GM18508 (cell line): ENCODE results near the gene UQCRC1.

Experiments used
- ATAC-seq: cut with Tn5 transposase; IDR thresholded peaks from one replicate; pipeline ENCODE4 v1.9.1; 2021; ENCODE audit warnings: moderate number of reproducible peaks; ENCODE audit not compliant: insufficient read depth, unreplicated experiment

Gene UQCRC1

GRCh38 chr3:48600711-48601621 lies 8.5 kb downstream of the UQCRC1 start:
- ATAC-seq, result no peak

DNA sequence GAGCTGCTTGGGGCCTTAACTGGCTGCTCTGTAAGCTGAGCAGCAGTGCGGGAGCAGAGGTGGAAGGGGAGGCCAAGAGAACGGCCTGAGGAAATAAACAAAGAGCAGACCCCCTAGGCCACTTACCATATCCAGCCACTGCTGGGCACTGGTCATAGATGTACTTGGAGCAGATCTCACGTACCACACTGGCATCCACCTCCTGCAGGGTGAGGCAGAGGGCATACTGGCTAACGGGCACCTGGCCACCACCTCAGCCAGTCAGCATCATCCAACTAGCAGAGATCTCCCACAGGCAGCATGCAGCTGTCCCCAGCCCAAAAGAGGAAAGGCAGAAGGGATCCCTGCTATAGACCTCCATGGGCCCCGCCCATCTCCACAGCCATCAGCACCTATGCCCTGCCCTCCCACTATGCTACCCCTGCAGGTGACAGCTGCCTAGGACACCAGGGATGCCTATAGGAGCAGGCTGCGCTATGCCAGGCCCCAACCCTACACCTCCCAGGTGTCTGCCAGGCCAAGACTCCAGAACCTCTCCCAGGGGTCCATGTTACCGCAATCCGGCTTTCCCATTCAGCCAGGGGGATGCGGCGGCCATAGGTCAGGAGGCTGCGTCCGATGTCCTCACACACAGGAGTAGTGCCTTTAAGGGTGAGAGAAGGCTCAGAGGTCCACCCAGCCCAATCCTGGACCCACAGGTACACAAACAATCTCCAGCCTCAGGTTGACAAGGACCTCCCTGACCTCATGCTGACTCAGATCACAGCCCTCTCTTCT lies 9.7 kb downstream of the UQCRC1 start:
- ATAC-seq, result no peak

DNA sequence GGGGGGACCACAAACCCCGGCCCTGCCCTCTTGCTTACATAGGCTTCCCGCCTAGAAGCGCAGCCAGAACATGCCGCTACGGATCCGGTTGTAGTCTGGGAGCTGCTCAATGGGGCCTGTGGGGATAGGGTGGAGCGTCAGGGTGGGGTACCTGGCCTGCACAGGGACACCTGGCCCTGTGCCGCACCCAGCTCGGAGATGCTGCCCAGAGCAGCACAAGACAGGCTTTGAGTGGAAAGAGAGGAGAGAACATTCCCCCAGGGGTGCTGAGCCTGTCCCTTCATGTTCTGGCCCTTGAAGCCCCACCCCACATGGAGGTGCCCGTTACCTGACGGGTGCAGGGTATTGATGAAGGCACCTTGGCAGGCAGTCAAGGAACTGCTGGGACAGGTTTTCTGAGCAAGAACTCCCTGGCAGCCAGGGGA lies 10.4 kb downstream of the UQCRC1 start:
- no peak for ATAC-seq

DNA sequence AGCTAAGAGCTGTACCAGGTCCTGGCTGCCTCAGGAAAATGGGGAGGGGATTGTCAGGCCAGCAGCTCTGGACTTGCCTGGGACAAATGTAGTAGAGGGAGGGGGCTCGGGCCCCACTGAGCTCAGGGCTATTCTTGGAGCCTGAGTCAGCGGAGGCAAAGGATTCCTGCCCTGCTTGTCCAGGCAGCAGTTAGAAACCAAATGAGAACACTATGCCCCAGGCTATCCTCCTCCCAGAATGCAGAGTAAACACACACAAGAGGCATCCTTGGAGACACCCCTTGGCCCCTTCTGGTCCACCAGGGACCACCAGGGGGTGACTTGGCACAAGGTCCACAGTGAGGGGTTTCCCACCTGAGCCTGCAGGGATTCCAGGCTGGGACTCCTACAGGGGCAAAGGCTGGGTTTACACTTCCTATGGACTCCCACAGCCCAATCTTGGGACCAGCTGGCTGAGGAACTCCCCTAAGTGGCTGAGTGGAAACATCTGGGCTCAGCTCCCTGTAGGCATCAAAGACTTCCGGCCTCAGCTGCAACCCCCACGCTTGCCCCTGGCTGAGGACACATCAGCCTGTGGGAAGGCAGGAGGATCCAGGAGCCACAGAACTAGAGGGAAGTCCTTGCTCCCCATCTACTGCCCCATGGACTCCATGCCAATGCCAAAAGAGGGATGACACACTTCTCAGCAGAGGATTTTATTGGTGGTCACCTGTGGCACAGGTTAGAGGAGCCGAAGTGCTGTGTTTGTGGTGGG lies 10.9 kb downstream of the UQCRC1 start:
- no peak for ATAC-seq

DNA sequence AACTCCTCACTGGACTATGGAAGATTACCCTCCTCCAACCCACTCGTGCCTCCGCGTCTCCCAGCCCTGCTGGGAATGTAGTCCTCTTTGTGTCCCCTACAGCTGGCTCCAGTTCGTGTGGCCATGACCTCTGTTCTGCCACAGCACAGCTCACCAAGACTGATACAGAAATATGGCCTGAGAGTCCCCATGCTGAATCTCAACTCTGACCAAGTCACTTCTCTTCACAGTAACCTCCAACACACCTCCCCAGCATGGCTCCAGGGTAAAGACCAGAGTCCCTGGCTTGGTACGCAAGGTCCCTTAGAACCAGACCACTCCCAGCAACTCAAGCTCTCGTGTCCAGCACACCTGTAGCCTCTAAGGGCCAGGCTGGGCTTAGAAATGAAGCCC lies 12.0 kb downstream of the UQCRC1 start:
- no peak for ATAC-seq

DNA sequence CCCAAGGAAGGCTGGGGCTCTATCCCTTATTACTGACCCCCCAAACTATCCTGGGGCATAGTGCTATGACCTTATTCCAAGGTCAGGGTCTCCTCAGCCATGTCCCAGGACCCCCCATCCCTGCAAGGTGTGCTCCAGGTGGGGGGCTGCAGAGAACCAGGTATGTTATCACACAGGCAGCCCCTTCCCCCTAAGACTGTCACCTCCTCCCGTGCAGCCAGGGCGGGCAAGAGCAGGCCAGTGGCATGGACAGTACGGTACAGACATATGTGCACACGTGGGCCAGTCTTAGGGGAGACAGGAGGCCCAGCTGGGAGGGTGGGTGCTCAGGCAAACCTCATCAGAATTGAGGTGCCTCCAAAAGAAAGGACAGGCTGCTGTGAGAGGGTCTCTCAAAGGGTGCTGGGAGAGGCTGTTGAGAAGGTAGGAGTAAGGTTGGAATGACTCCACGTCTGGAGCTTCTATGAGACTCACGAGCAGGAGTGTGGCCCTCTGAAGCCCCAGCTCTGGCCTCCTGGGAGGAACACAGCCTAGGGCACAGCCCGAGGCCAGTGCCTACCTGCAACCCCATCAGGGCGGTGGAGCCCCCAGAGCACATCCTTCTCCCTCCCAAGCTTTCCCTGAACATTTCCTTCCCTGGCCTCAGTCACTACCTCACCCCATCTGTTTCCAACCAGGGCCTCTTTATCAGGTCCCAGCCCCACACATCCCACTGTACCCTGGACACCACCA lies 12.6 kb downstream of the UQCRC1 start:
- ATAC-seq, result no peak

DNA sequence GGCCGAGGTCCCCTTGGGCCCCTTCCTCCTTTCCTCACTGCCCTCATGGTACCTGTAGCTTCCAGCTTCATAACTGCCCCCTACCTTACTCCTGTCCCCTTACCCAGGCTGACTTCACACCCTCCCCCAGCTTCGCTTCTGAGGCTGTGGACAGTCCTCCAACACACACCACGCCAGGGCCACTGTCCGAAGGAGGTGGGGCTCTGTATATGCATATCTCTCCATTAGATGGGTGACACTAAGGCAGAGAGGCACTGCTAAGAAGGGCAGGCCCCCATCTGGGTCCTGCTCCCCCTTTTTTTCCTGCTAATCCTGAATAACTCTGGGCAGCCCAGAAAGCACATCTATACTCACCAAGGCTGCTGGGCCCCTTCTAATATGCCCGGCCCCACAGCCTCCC lies 13.3 kb downstream of the UQCRC1 start:
- no peak for ATAC-seq

GRCh38 chr3:48595526-48596121 lies 13.8 kb downstream of the UQCRC1 start:
- ATAC-seq, result no peak

DNA sequence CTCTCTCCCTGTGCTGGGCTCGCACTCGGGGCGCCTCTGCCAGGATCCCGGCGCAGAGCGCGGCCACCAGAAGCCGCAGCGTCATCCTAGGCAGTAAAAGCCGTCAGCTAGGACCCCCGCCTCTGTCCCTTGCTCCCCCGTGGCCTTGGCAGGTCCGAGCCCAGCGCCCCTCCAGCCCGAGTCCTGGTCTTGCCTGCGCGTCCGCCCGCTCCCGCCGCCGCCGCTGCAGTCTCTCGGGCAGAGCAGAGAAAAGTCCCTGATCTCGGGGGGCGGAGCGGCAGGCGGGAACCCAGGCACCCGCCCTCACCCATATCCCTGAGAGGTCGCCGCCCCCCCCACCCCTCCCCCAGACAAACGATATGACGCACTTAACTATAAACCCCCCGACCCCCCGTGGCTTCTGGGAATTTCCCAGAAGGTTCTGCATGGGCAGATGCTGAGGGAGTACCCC lies 14.3 kb downstream of the UQCRC1 start, which contains the start of gene COL7A1:
Gene COL7A1, minus strand, starts transcription at position 255 of the 451 bp plus-strand sequence. Its CDS starts 170 bp downstream, at position 85.
- ATAC-seq, result no peak

- no peak for ATAC-seq
Observed at GRCh38 chr3:48594417-48595049, 14.9 kb downstream of the UQCRC1 start.

DNA sequence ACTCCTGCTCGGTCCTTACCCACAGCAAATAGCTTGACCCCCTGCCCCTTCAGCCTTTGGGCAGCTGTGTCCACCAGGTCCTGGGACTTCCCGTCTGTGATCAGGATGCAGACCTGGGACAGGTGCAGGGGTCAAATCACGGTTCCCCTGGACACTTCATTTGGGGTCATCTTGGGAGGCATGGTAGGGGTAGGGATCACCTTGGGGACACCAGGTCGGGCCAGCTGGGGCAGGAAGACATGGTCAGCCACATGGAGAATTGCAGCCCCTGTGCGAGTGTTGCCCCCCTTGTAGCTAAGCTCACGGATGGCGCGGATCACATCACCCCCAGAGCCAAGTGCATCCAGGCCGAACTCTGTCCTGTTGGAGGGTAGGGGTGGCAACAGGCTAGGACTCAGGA lies 16.1 kb downstream of the UQCRC1 start:
- no peak for ATAC-seq

DNA sequence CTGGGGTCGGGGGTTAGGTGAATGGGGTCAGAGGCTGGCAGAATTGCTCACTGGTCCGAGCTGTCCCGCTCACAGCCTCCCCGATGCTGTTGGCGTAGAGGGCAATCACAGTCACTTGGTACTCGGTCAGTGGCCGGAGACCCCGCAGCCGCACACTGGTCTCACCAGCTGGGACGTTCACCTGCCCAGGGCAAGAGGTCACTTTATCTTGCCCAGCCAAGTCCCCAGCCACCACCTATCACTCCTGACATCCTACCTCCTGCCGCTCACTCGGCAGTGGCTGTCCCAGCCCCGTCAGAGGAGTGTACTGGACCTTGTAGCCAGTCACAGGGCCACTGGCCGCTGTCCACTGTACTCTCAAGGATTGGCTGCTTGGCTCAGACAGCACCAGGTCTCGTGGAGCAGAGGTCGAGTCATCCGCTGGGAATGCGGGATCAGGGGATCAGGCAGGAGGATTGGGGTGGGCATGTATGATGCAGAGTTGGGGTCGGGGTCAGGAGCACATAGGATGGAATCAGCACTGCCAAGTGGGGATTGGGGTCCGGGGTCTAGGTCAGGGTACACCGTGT lies 16.8 kb downstream of the UQCRC1 start:
- ATAC-seq, result no peak

- ATAC-seq, result no peak
Observed at GRCh38 chr3:48591886-48592518, 17.4 kb downstream of the UQCRC1 start.

DNA sequence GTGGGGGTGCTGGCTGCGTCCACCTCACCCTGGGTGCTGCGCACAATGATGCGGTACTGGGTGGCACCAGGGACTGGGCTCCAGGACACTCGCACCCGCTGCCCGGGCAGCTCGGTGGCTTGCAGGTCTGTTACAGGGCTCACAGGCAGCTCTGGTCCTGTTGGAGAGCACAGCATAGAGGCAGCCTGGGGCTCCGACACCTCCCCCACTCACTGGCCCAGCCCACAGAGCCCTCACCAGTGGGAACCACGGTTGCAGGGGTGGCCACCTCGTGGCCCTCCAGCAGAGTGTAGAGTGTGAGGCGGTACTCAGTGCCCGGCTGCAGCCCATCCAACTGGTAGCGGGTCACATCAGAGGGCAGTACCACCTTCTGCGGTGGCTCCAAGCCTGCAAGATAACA lies 18.0 kb downstream of the UQCRC1 start:
- no peak for ATAC-seq

DNA sequence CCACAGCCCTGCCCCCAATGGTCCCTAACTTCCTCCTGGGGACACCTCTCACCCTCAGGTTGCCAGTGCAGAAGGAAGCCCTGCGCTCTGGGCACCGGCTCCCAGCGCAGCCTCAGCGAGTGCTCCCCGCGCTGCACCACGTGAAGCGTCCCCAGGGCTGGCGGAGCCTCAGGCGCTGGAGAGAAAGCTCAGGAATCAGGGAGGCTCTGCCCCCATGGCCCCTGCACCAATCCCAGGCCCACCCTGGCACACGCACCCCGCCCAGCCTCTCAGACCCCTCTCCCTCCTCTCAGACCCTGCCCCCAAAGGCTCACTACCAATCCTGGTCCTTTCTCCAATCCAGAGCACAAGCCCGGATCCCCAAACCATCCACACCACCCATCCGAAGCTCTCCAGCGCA lies 21.2 kb downstream of the UQCRC1 start:
- ATAC-seq, result no peak

DNA sequence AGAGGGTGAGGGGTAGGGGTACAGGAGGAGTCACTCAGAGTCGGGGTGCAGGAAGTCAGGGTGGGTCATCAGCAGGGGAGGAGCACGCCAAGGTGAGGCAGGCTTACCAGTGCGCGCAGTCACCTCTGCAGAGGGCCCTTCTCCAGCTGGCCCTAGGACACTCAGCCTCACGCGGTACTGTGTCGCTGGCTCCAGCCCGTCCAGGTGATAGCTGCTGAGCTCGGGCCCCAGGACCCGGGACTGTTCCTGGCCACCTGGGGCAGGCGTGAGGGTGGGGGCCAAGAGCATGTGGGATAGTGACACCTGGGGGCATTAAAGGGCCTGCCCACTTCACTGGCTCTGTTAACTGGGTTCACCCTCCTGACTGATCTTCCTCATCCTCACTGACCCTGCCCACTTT lies 21.8 kb downstream of the UQCRC1 start:
- no peak for ATAC-seq

DNA sequence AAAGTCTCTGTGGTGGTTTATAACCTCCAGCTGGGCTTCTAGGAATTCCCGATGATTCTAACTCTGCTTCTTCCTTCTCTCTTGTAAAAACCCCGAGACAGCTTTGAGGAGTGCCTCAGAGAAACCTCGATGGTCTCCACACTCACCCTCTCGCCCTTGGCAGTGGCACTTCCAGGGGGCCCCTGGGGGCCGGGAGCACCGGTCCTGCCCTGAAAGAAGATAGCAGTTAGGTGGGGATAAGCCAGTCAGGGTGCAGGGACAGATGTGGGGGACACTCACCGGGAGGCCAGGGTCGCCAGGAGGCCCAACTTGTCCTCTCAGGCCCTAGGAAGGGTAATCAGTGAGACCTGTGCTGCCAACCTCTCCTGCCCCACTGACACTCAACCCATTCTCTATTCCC lies 24.0 kb downstream of the UQCRC1 start:
- ATAC-seq, result no peak

GRCh38 chr3:48584836-48585235 lies 24.6 kb downstream of the UQCRC1 start:
- ATAC-seq, result no peak
